HCEC 1CT (cell line): ENCODE measurements around the gene FCRL5.
"Not testable (repeated sequence)": the region's sequence is repeated elsewhere in the genome, so short reads cannot be mapped to it uniquely, and the experiment has no call there.

Source experiments
- DNase-seq: peaks from one replicate; pipeline ENCODE4 v3.0.0-alpha.2; 2017

Gene FCRL5

DNA sequence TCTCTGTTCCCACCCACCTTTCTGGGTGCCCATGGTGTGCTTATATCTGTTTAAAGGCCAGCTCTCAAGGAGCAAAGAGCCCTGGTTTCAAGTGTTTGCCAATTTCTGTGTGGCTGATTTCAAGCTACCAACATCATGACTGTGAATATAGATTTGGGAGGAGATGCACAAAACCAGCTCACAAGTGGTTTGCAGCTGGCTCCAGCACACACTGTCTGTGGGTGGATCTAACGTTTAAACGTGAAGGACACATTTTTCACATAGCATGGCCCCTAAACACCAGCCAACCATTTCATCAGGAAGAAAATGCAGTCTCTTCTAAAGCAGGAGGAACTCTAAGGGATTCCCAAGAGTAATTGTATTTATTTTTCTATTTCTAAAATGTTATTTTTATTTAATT lies 65.2 kb downstream of the FCRL5 start:
- DNase-seq, result no peak

DNA sequence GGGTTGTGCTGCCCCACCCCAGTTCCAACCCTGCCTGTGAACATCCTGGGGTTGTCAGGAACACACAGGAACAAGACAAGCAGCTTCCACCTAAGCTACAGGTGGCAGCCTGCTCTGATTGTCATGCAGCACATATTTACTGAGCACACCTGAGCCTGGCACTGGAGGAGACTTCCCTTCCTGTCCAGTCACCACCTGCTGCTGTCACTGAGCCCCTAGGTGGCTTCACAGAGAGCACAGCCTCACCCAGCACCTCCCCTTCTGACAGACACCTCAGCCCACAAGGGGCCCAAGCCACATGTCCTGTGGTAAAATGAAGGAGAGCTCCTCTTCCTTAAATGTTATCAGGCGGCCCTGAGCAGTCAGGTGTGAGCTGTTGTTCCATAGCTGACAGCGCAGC lies 65.9 kb downstream of the FCRL5 start:
- DNase-seq, result not testable (repeated sequence)

DNA sequence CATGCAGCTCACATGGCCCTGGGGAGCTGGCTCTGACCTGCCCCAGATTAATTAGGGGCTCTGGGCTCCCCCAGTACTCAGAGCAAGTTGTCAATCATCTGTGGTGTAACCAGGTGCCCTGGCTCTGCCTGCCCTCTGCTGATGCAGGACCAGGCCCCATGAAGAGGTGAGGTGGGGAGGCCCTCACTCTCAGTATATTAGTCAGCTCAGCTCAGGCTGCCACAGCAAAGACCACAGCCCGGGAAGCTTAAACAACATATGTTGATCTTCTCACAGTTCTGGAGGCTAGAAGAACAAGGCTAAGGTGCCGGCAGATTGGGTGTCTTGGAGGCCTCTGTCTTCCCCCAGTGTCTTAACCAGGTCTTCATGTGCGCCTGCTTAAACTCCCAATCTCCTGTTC lies 66.5 kb downstream of the FCRL5 start:
- no peak for DNase-seq

DNA sequence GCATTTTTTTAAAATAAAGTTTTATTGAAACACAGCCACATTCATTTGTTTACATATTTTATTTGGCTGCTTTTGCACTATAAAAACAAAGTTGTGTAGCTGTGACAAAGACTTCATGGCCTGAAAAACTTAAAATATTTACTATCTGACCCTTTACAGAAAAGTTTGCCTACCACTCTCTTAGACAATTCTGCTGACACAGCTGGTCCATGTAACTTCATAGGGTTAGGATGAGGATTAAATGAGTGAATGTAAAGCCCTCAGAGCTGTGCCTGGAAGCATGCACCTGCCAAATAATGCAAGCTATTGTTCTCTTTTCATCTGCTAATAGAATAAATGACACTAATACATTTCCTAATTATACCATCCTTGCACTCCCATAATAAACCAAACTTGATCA lies 67.7 kb downstream of the FCRL5 start:
- no peak for DNase-seq

DNA sequence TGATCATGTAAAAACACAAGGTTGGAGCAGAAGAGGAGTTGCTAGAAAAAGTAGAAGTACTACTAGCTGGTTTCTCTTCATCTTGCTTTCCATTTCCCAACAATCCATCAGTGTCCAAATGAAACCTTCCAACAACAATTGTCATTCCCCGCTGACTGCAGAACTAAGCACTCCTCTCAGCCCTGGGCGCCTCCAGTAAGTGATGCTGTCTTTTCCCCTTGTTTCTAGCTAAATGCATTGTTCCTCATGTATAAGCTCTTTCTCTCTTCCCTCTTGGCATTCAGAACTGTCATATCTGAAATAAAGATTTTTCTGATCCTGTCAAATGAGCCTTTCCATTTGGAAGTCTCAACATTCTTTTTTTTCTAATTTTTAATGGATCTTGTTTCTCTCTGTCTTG lies 68.7 kb downstream of the FCRL5 start:
- DNase-seq, result no peak

DNA sequence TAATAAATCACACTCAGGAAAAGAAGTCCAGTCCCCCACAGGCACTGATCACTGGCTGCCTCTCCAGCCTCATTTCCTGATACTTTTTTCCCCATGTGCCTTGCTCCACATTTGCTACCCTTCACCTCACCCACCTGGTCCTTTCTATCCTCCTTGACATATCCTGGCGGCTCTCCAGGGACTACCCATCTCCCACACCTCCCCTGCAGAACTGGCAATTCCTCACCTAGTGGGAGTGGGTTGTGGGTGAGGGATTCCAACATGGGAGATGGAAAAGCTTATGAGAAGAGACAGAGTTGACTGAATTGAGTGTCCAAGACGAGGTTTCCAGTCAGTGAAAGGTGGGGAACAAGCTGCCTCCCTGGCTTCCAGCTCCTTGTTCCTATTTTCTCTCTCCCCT lies 69.6 kb downstream of the FCRL5 start:
- no peak for DNase-seq

DNA sequence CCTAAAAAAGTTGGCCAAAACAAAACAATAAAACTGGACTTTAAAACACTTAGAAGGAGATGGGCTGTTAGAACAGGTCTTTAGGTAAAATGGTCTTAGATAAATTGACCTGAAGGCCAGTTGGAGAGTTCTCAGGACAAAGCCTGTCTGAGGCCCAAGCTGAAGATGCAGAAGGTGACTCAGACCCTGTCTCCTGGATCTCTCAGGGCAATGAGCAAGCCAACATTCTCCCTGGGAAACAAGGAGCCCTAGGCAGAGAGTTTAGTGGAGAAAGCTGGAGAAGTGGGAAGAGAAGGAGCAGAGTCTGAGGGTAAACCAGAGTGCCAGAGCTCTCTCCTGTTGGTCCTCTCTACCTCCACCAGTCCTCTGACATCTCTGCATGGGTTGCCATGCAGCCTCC lies 70.1 kb downstream of the FCRL5 start:
- peak; percentile 2 for DNase-seq

DNA sequence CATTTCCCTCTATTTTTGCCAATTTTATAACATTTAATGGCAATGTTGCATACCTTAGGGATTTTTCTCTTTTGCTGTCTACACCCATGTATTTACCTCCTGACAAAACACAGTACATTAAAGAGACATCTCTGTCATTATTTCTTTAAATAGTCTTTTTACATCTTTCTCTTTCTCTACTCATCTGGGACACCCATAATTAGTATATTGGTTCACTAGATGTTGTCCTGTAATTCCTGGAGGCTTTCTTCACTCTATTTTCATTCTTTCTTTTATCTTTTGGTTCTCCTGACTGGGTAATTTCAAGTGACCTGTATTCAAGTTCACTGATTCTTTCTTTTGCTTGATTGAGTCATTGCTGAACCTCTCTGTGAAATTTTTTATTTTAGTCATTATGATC lies 74.3 kb downstream of the FCRL5 start:
- DNase-seq, result no peak

DNA sequence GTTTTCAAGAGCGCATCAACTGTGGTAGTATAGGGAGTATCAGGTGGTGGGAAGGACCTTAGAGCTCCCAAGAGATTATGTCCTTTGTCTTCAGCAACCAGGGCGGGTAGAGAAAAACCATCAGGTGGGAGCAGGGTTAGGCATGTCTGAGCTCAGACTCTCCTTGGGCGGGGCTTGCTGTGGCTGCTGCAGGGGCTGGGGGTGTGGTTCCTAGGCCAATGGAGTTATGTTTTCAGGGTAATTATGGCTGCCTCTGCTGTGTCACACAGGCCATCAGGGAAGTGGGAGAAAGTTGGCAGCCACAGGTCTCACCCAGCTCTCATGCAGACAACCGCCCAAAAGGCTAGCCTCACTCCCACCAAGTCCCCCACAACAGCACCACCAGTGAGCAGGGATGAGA lies 74.9 kb downstream of the FCRL5 start:
- DNase-seq, result no peak

DNA sequence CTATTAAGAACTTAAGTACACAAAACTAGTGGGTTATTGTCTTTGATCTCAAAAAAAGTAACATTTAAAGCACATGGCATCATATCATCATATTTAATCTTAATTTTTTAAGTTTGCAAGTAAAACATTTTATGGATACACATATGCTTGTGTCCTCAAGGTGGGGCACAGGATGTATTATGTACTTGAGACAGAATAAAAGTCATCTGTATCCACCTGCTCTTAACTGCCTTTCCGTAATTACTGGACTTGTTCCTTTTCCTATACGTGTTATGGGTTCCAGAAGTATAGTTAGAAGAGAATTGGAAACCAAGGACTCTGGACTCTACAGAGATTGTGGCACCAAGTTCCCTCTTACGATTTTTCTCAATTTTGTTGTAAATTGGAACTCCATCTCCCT lies 79.4 kb downstream of the FCRL5 start:
- DNase-seq, result no peak

DNA sequence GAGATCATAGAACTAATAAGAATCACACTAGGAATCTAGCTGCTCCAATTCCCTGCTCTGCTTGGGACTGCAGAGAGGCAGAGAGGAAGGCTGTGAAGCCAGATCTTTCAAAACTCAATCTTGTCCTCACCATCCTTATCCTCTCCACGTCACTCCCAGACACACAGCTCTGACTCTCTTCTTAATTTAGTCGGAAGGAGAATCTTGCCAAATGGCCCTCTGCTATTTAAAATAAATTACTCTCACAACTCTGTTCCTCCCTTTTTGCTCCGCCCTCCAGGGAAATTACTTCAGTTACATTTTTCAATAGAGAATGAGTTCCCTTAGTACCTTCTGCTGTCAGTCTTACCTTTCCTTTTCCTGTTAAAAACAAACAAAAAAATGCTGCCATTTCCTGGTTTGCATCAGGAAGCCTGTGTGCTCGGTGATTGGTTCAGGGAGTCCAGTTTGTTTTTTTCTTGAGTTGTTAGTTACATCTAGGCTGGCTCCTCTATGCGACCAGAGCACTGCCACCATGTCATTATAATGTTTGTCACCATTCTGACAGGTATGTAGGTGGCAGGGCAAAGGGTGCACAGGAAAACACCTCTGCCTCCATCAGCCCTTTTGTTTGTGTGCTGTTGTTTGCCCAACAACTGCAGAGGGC lies 80.1 kb downstream of the FCRL5 start:
- DNase-seq, result no peak

DNA sequence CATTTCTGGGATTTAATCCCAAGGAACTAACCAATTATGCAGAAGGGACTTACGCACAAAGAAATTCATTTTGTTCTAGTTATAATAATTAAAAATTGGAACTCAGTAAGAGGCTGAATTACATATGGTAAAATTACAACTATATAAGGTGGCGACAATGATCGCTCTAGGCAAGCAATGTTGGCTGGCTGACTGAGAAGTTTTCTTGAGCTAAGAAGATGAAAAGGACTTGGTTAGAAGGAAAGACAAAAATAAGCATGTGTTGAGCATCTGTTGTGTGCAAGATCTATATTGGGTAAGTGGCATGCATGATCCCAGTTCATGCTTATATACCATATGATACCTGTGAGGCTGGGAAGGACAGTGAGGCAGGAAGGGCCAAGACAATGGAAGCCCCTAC lies 80.8 kb downstream of the FCRL5 start:
- no peak for DNase-seq

DNA sequence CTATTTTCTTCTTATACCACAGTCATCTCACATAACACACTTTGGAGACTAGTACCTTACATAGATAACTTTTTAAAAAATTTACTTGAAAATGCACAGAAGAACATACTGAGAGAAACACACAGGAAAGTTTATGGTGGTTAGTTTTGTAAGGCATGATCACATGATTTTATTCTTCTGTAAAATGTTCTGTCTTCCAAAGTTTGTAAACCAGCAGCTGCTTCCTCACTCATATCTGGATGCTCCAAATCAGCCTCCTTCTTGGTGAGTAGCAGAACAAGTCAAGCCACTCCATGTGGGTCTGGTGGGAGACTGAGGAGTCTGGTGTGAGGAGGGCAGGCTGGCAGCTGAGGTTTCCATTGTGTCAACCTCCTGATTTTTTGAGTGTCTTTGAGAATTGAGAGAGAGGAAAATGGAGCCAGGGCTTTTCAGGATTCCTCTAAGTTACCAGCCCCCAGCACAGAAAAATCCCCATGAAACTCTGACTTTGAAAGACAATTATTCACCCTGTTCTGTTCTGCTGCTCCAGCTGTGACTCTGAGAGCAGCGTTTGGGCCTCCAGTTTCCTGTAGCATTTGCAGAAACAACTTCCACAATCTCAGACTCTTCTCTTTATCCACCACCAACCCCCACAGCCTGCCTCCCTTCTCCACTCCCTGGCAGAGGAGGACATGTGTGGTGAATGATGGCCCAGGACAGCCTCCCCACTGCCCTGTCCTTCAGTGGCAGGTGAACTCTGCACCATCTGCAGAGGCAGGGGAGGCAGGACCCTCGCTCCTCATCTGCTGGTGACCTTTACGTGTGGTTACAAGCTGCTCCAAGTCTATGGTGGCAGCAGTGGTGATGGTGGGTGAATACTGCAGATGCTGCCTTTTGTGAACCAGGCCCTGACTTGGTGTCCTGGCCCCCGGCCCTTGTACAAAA lies 82.3 kb downstream of the FCRL5 start:
- DNase-seq, result no peak

DNA sequence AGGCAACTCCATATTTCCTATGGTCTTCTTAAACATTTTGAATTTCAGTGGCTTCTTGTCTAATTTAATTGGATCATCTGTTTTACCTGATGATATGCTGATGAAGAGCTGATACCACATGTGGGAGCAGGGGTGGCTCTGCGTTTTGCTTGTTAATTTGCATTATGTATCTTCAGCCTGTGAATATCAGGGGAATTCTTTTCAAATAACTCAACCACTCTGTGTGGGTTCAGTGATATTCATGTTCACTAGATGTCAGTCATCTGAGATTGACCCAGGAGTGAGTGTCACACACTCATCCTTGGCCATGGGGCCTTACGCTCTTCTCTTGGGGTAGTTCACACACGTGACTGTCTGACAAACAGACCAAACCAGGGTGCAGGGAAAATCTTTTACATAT lies 83.0 kb downstream of the FCRL5 start:
- DNase-seq, result no peak

DNA sequence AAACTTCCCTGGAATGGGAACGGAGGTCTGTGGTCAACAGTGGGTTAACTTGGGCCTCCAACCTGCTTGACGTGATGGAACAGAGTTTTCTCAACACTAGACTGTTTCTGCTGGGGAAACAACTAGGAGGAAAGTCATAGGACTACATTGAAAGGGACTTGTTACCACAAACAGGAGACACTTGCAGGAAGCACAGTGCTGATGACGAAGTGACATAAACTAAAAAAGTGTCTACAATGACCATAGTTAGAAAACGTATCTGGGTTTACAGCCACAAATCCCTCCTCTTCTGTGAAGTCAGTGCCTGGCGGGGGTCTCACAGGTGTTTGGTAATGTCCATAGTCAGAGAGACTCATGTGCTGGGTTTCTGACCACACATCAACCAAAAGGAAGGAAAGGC lies 86.3 kb downstream of the FCRL5 start:
- DNase-seq, result no peak
